ENCODE data around the gene EOMES. TPM values are rescaled to one million over a fixed set of nuclear protein-coding genes. Genes with fewer than 3 reads are reported as not detected.

Gene EOMES
- total and polyA plus RNA-seq, 2 of the 8 experiments (the other 6 are each of a cell fraction or from before 2014, with no cell fraction given), result 0.09 to 0.47 TPM

DNA sequence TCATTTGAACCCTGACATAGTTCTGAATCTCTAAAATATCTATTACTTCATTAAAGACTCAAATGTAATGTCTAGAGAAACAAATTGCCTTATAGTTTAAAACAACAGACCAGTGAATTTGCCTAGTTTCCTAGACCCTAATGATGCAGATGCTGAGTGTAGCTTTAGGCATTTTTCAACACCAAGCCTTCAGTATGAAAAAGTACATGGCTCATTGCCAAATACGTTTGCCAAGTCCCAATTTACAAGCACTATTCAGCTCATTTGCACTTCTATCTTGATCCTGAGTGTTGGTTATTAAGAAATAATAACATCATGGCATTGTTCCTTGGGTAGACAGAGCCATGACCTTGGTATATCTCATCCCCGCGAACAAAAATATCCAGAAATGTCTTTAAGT lies 46.8 kb downstream of the EOMES start:
- no peaks in the 10 kb centered on the region for H3K23me2 ChIP-seq (ENCODE audit: low read depth, low read length)
- ChIA-PET POLR2A (ENCODE audit: partially characterized antibody) (no interaction called here), CTCF (ENCODE audit: partially characterized antibody) (interaction anchor here (0.6 to 1.3 kb wide), 4 partner anchors 9 to 771 kb away, joined by 3 to 5 read pairs (median 3); no protein-coding TSS in a partner anchor)
- no peak overlapping the region for H4K5ac ChIP-seq (ENCODE audit: insufficient read length, low read depth, low read length)
- H3K4me3 ChIP-seq (ENCODE audit: extremely low read depth in 1 of 4, insufficient read depth in 2 of 4, low read depth in 3 of 4, low read length in 4 of 4), result no peak overlapping the region
- H2BK5ac ChIP-seq (ENCODE audit: low read depth, low read length), result no peak overlapping the region
- no peaks in the 10 kb centered on the region for H3K79me1 ChIP-seq (ENCODE audit: low read depth, low read length)
- H3K79me2 ChIP-seq (ENCODE audit: control insufficient read depth in 1 of 2, insufficient read depth in 2 of 2, low read length in 2 of 2), result no peaks in the 10 kb centered on the region
- H4K20me1 ChIP-seq (replicated peaks in 1 of 2; ENCODE audit: control insufficient read depth in 1 of 2, insufficient read depth in 2 of 2, low read length in 2 of 2), result no peaks in the 10 kb centered on the region
- 0 out of 2 replicates have a peak overlapping the region, but pooled peaks have one; percentile 30 for H2AFZ ChIP-seq (ENCODE audit: low read length)
- no peaks in the 10 kb centered on the region for H3K27me3 ChIP-seq (replicated peaks in 1 of 4; ENCODE audit: control insufficient read depth in 3 of 4, extremely low read depth in 1 of 4, insufficient read depth in 3 of 4, low read length in 3 of 4)
- H2BK20ac ChIP-seq (ENCODE audit: low read length), result no peak overlapping the region
- H4K91ac ChIP-seq (replicated peaks; ENCODE audit: insufficient read length, low read length), result no peak overlapping the region
- no peak overlapping the region for H2BK120ac ChIP-seq (replicated peaks; ENCODE audit: low read depth, low read length)
- H3K36me3 ChIP-seq (ENCODE audit: control insufficient read depth in 2 of 4, insufficient read depth in 4 of 4, low read length in 3 of 4), result no peaks in the 10 kb centered on the region
- no peak overlapping the region for H3K4ac ChIP-seq (replicated peaks; ENCODE audit: insufficient read length, low read depth, low read length)
- H3K4me2 ChIP-seq (ENCODE audit: insufficient read depth in 1 of 2, low read depth in 2 of 2, low read length in 2 of 2), result no peak overlapping the region
- no peaks in the 10 kb centered on the region for H3K9me3 ChIP-seq (ENCODE audit: insufficient read depth in 2 of 2, low read depth in 1 of 2, low read length in 1 of 2)
- H3K56ac ChIP-seq (replicated peaks; ENCODE audit: insufficient read length, low read depth, low read length), result no peak overlapping the region
- H3K14ac ChIP-seq (ENCODE audit: insufficient read length), result no peak overlapping the region
- 89% methylated on average over 3 of the region's 3 CpGs; no CpG with 5 or more reads in 1 of the 2 experiments for WGBS, 2 experiments (ENCODE audit: extremely low coverage in 1 of 2, insufficient coverage in 1 of 2, insufficient read length in 1 of 2, insufficient replicate concordance in 2 of 2, low coverage in 1 of 2, low lambda C conversion rate in 2 of 2, missing lambda C conversion rate in 1 of 2)
- H2AK5ac ChIP-seq (ENCODE audit: low read depth, low read length), result no peak overlapping the region
- H3K18ac ChIP-seq (ENCODE audit: extremely low read depth, low read length), result no peak overlapping the region
- no peak overlapping the region for H2BK12ac ChIP-seq (ENCODE audit: low read depth, low read length)
- H3K9ac ChIP-seq (replicated peaks in 1 of 4; ENCODE audit: extremely low read depth in 1 of 4, low read depth in 3 of 4, low read length in 3 of 4), result no peak overlapping the region
- H2BK15ac ChIP-seq (ENCODE audit: low read length), result no peak overlapping the region
- no peak overlapping the region for H4K8ac ChIP-seq (ENCODE audit: extremely low read depth, insufficient read depth, low read length)
- DNase-seq (ENCODE audit: low read depth in 1 of 2, low spot score in 2 of 2) (no peak), FAIRE-seq (no peak)
- H3K4me1 ChIP-seq (replicated peaks in 1 of 4; ENCODE audit: control insufficient read depth in 3 of 4, insufficient read depth in 4 of 4, low read length in 3 of 4), result no peaks in the 10 kb centered on the region; a peak in 1 of 7 replicates
- no peak overlapping the region for H3K23ac ChIP-seq (ENCODE audit: insufficient read length)
- no peak overlapping the region for H3K27ac ChIP-seq (ENCODE audit: low read depth, low read length)
- TF ChIP-seq TCF12 (IDR thresholded peaks at IDR 0.05; ENCODE audit: low read depth, low read length) (no peak), SIX5 (IDR thresholded peaks at IDR 0.05; ENCODE audit: low read depth, low read length) (no peak), SP2 (IDR thresholded peaks at IDR 0.05; ENCODE audit: low read length) (no peak), CHD2 (IDR thresholded peaks at IDR 0.05; ENCODE audit: low read length) (no peak), POLR2AphosphoS5 (IDR thresholded peaks at IDR 0.05; ENCODE audit: low read depth, low read length) (no peak), TAF1 (IDR thresholded peaks at IDR 0.05; ENCODE audit: low read depth, low read length) (no peak), SUZ12 (IDR thresholded peaks at IDR 0.05; ENCODE audit: low read length) (no peak), JUND (IDR thresholded peaks at IDR 0.05; ENCODE audit: low read length) (no peak), ZNF274 (IDR thresholded peaks at IDR 0.05; ENCODE audit: borderline replicate concordance, extremely low read depth, low read length) (no peak)
- TF ChIP-seq, protein P1, sequence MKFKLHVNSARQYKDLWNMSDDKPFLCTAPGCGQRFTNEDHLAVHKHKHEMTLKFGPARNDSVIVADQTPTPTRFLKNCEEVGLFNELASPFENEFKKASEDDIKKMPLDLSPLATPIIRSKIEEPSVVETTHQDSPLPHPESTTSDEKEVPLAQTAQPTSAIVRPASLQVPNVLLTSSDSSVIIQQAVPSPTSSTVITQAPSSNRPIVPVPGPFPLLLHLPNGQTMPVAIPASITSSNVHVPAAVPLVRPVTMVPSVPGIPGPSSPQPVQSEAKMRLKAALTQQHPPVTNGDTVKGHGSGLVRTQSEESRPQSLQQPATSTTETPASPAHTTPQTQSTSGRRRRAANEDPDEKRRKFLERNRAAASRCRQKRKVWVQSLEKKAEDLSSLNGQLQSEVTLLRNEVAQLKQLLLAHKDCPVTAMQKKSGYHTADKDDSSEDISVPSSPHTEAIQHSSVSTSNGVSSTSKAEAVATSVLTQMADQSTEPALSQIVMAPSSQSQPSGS (IDR thresholded peaks at IDR 0.05; ENCODE audit: low read length), result no peak
- TF ChIP-seq, protein P2, sequence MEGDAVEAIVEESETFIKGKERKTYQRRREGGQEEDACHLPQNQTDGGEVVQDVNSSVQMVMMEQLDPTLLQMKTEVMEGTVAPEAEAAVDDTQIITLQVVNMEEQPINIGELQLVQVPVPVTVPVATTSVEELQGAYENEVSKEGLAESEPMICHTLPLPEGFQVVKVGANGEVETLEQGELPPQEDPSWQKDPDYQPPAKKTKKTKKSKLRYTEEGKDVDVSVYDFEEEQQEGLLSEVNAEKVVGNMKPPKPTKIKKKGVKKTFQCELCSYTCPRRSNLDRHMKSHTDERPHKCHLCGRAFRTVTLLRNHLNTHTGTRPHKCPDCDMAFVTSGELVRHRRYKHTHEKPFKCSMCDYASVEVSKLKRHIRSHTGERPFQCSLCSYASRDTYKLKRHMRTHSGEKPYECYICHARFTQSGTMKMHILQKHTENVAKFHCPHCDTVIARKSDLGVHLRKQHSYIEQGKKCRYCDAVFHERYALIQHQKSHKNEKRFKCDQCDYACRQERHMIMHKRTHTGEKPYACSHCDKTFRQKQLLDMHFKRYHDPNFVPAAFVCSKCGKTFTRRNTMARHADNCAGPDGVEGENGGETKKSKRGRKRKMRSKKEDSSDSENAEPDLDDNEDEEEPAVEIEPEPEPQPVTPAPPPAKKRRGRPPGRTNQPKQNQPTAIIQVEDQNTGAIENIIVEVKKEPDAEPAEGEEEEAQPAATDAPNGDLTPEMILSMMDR (IDR thresholded peaks at IDR 0.05; ENCODE audit: control extremely low read depth in 1 of 3, insufficient read depth in 1 of 3, low read depth in 1 of 3, low read length in 3 of 3), result no peak

Data from H1 (cell line).